Activated CD8-positive, alpha-beta memory T cell treated with anti-CD3 and anti-CD28 coated beads for 1 hour (primary cell): ENCODE data around the gene ADCY5.

Experiments used
- DNase-seq, 2 donors: peaks; one replicate each; pipeline ENCODE4 v3.0.0-alpha.2; 2020; ENCODE audit warnings: low read depth in 1 of 2; ENCODE audit errors: extremely low read depth in 1 of 2

Gene ADCY5

GRCh38 chr3:123459862-123460261, 11.0 kb upstream of the ADCY5 start:
- DNase-seq = no peak

- DNase-seq = no peak
These were observed 9.4 kb upstream of the ADCY5 start for GRCh38 chr3:123458255-123458654.

GRCh38 chr3:123457841-123458240, 9.0 kb upstream of the ADCY5 start:
- no peak for DNase-seq

DNA sequence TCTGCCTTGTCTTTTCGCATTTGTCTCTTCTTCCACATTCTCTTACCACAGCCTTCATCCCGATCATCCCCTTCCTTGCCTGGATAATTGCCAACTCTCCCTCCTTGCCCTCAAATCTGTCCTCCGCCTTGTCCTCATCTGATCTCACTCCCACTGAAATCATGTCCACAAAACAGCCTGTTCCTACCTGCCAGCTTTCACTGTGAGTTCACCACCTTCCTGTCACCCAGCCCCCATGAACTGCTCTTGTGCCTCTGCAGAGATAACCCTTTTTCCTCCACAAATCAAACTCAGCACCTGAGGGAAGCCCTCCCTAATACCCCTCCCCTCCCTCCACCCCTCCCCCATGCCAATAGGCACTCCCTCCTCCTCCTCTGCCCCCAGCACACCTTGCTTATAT, 4.8 kb upstream of the ADCY5 start:
- DNase-seq = no peak

GRCh38 chr3:123451186-123451585, 2.3 kb upstream of the ADCY5 start:
- DNase-seq = no peak

- no peak for DNase-seq
These were observed 1.2 kb upstream of the ADCY5 start for GRCh38 chr3:123449997-123450604.

GRCh38 chr3:123449102-123449996, 459 bp upstream of the ADCY5 start:
- DNase-seq = no peak

DNA sequence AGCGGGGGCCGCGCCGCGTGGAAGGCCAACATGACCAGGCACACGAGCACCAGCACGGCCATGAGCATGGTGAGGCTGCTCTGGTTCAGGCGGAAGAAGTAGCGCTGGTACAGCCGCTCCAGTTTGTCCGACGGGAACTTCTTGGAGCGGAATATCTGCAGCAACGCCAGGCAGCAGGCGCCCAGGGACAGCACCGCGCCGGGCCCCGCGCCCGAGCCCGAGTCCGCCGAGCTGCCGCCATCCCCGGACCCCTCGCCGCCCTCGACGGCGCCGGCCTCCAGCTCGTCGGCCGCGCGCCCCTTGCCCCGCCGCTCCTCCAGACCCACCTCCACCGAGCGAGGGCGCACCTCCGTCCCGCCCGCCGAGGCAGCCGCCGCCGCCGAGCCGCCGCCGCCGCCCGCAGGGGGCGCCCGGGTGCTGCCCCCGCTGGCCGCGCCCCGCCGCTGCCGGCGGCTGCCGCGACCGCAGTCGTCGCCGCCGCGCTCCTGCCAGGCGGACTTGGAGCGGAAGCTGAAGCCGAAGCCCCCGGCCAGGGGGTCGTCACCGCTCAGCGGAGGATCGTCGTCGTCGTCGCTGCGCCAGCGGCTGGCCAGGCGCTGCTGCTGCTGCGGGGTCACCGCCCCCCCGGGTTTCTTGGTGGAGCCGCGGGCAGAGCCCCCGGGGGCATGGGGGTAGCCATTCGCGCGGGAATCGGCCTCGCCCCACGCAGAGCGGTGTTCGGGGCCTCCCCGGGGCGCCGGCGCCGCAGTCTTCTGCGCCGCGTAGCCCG, 957 bp downstream of the ADCY5 start:
- no peak for DNase-seq

DNA sequence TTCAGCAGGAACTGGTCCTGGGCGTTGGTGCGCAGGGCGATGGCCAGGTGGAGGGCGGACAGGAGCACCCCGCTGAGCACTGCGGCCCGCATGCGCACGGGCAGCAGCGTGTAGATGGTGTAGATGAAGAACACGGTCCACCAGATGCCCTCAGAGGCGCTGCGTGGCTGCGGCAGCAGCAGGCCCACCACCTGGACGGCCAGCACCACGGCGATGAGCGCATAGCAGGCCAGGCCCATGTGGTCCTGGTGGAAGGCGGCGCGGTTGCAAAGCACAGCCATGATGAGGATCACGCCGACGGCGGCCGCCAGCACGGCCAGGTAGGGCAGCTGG, 1.5 kb downstream of the ADCY5 start:
- DNase-seq = no peak

- DNase-seq = no peak
These were observed 2.2 kb downstream of the ADCY5 start for GRCh38 chr3:123446610-123447109.

DNA sequence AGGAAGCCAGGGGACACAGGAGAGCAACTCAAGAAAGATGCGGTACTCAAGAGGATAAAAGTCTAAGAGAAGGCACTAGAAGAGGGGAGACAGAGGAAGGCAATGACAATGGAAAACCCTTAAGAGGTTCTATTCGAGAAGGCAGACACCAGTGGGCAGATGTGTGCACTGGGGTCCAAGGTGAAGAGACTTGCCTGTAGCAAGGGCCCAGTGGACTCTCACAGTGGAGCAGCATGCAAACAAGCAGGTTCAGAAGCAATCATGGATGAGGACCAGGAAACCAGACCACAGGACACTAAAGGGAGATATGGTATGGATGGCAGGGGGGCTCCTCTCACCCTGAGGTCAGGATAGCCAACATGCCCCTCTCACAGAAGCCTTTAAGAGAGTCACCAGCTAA, 2.7 kb downstream of the ADCY5 start:
- DNase-seq = no peak

GRCh38 chr3:123445702-123446101, 3.2 kb downstream of the ADCY5 start:
- no peak for DNase-seq

- DNase-seq = no peak
These were observed 4.1 kb downstream of the ADCY5 start for GRCh38 chr3:123444744-123445143.

DNA sequence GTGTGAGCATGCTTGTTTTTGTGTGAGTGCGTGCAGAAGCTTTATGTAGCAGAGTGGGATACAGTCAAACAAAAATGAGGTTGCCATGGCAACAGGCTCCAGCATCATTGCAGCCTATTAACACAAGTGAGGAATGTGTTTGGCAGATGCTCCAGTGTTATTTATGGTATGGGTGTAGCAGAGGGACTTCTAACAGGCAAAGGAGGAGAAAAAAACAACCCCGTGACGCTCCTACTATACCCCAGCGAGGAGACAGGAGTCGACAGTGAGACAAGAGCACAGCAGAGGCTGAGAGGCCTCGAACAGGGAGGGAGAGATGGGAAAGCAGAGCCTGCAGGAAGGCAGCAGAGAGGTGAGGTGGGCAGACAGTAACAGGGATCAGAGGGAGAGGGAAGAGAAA, 4.9 kb downstream of the ADCY5 start:
- DNase-seq = no peak

DNA sequence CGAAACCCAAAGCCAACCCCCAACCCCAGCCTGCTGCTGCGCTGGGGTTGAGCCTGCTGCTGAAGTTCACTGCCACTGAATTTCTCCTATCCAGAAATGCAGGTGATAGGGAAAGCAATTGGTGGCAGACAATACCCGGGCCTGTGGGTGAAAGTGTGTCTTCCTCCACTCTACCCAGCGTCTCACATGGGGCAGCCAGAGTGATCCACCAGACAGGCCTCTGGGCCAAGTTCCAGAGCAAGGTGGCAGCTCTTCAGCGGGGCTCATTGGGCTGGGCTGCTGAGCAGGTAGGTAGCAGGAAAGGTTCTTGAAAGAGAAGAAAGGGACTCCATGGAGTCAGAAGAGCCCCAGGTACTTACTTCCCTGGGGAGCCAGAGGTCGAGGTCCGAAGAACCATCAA, 6.0 kb downstream of the ADCY5 start:
- no peak for DNase-seq

DNA sequence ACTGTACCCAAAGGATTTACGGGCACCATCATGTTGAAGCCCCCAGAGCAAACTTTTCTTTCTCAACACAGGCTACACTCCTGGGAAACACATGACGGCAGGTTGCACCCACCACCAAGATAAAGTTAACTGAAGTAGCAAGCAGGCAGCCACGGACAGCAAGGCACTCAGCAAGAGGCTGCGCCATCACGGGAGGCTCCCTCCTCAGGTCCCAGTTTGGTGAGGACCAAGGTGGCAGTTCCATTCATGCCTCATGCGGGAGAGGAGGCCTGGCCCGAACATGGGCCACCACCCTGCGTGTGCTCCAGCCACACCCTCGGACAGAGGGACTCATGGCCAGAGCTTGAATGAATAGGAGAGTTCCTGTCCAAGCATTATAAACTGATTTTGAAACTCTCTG, 6.8 kb downstream of the ADCY5 start:
- no peak for DNase-seq

- DNase-seq = no peak
These were observed 8.9 kb downstream of the ADCY5 start for GRCh38 chr3:123439806-123440580.

- DNase-seq = no peak
These were observed 15.9 kb downstream of the ADCY5 start for GRCh38 chr3:123432832-123433523.

- no peak for DNase-seq
These were observed 17.1 kb downstream of the ADCY5 start for GRCh38 chr3:123431658-123432324.
